Stimulated activated CD8-positive, alpha-beta memory T cell treated with anti-CD3 and anti-CD28 coated beads, Interleukin-15, amount 100 ng/mL, for 4 hours (primary cell): Measurements from ENCODE around the gene SEC14L3.

Source experiments
- DNase-seq, 2 donors: peaks; one replicate each; pipeline ENCODE4 v3.0.0-alpha.2; 2020; ENCODE audit warnings: low read depth in 2 of 2

Gene SEC14L3

GRCh38 chr22:30444632-30445437 lies 27.0 kb downstream of the SEC14L3 start:
- DNase-seq, result no peak

DNA sequence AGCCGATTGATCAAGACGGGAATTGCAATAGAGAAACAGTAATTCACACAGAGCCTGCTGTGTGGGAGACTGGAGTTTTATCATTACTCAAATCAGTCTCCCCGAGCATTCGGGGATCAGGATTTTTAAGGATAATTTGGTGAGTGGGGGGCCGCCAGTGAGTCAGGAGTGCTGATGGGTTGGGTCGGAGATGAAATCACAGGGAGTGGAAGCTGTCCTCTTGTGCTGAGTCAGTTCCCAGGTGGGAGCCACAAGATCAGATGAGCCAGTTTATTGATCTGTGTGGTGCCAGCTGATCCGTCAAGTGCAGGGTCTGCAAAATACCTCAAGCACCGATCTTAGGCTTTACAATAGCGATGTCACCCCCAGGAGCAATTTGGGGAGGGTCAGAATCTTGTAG lies 30.7 kb downstream of the SEC14L3 start:
- DNase-seq, result no peak

GRCh38 chr22:30439836-30440235 lies 32.0 kb downstream of the SEC14L3 start:
- no peak for DNase-seq

DNA sequence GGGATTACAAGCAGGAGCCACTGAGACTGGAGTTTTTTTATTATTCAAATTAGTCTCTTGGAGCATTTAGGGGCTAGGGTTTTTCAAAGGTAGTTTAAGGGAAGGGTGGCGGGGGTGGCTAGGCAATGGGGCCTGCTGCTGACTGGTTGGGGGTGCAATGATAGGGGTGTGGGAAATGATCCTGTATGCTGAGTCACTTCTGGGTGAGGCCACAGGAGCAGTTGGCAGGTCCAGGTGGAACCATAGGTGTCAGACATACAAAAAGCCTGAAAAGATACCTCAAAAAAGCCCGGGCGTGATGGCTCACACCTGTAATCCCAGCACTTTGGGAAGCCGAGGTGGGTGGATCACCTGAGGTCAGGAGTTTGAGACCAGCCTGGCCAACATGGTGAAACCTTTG lies 32.6 kb downstream of the SEC14L3 start:
- no peak for DNase-seq

GRCh38 chr22:30438559-30438958 lies 33.3 kb downstream of the SEC14L3 start:
- no peak for DNase-seq

DNA sequence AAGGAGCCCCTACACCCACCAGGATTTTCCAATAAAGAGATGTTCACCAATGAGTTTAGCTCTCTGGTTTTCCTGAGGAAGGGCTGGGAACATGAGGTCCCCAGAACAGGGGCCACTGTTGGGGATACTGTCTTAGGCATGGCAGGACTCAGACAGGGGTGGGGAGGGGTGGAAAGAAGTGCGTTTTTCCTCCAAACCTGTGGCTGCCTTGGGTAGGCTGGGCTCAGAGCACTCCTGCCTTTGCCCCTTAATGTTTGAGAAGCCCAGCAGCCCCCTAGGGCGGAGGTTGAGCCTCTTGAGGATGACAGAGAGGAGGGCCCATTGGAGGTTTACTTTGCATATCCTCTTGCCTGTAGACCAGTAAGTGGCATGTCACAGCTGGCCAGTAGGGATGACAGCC lies 35.6 kb downstream of the SEC14L3 start:
- DNase-seq, result no peak

- peak; percentile 57 to 73 for DNase-seq
These were observed 36.1 kb downstream of the SEC14L3 start for GRCh38 chr22:30435674-30436126.

DNA sequence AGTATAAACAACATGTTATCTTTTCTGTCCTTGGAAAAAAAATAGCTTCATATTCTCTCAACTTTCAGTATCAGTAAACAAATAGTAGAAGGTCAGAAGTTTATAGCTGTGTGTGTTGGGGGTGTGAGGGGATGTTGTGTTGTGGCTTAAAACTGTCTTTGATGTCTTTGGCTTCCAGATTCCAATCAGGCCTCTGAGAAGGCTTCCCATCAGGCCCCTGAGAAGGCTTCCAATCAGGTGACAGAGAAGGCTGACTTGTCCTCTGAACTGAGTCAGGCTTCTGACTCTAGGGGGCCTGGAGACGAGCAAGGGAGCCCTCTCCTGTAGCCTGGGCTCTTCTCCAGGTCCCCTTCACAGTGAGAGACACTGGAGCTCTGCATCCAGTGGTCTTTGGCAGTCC lies 37.0 kb downstream of the SEC14L3 start:
- no peak for DNase-seq

DNA sequence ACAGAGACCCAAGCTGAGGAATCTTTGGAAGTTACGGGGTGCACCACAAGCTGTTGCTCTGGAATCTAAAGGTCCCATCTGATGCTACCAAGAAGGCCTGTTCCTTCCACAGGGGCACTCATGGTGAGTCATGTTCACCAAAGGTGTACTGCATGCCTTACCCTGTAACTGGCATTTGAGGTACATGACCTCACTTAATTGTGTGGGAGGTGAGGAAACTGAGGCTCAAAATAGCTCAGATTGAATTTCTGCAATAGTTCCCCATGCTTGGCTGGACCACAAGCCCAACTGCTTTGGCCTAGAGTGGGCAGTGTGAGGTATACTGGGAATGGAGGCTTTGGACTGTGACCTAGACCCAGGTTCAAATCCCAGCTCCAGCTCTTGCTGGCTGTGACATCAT lies 38.0 kb downstream of the SEC14L3 start:
- DNase-seq, result no peak

DNA sequence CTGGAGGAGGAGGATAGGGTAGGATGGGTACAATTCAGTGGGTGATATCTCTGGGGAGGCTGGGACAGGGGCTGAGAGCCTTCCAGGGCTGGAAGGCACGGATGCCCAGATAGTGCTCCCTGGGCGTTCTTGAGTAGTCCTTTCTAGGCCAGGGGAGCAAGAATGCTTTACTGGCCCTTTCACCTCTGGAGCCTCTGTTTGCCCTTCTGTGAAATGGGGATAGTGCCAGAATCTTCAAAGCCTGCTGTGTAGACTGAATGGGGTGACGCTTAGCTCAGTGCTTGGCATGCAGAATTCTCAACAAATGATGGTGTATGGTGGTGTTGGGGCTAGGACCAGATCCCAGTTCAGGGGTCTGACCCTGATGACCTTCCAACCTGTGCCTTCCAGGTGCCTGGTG lies 38.6 kb downstream of the SEC14L3 start:
- DNase-seq, result no peak

DNA sequence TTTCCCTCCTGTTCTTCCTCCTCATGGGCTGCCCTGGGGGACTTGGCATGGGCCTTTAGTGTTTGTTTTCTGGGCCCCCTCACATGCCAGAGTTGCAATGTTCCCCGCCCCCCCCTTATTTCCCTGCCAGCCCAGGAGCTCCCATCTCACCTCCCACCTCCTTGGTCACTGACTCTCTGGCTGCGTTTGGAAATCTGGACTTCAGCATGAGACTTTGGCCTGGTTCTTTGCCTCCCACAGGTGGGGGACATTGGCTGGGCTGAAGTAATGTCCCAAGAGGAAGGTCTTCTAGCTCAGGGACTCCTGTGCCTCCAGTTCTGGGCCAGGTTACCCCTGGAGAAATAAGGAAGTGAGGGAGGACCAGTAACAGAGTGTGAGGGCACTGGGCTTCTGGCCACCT lies 39.3 kb downstream of the SEC14L3 start:
- DNase-seq, result no peak

DNA sequence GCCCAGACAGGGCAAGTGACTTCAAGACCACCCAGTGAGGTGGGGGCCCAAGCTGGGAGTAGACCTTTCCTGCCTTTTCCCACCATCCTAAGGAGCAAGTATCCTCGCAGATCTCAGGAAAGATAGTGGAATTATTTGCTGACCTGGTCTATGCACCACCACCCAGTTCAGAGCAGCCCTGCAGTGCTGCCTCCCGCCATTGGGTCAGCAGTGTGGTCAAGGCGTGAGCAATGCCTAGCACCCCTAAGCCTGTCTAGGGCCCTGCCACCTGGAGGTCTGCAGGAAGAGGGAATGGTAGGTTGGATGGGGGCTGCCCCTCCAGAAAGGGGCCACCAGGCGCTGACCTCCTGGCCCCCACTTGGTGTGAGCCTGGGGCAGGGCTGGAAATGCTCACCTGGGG lies 39.7 kb downstream of the SEC14L3 start:
- DNase-seq, result no peak

- DNase-seq, result no peak
These were observed 40.9 kb downstream of the SEC14L3 start for GRCh38 chr22:30430933-30431332.

- DNase-seq, result no peak
These were observed 41.9 kb downstream of the SEC14L3 start for GRCh38 chr22:30429887-30430286.

GRCh38 chr22:30427871-30428270 lies 43.9 kb downstream of the SEC14L3 start:
- DNase-seq, result no peak

- peak; percentile 67 to 79 for DNase-seq
These were observed 45.1 kb downstream of the SEC14L3 start for GRCh38 chr22:30426388-30427353.

GRCh38 chr22:30425616-30426387 lies 46.0 kb downstream of the SEC14L3 start, which contains the start of gene MTFP1:
Gene MTFP1 (plus strand): TSS chr22:30425768. CDS start chr22:30425880, 112 bp downstream.
- peak in 1 of 2 donors; percentile 37 for DNase-seq

DNA sequence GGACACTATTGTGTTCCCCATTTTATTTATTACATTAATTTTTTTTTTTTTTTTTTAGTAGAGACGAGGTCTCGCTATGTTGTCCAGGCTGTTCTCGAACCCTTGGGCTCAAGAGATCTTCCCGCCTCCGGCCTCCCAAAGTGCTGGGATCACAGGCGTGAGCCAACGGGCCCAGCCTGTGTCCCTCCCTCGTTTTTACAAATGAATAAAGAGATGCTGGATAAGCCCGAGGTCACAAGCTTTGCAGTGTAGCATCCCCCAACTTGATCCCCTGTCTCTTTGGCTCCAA lies 46.5 kb downstream of the SEC14L3 start:
- no peak for DNase-seq

DNA sequence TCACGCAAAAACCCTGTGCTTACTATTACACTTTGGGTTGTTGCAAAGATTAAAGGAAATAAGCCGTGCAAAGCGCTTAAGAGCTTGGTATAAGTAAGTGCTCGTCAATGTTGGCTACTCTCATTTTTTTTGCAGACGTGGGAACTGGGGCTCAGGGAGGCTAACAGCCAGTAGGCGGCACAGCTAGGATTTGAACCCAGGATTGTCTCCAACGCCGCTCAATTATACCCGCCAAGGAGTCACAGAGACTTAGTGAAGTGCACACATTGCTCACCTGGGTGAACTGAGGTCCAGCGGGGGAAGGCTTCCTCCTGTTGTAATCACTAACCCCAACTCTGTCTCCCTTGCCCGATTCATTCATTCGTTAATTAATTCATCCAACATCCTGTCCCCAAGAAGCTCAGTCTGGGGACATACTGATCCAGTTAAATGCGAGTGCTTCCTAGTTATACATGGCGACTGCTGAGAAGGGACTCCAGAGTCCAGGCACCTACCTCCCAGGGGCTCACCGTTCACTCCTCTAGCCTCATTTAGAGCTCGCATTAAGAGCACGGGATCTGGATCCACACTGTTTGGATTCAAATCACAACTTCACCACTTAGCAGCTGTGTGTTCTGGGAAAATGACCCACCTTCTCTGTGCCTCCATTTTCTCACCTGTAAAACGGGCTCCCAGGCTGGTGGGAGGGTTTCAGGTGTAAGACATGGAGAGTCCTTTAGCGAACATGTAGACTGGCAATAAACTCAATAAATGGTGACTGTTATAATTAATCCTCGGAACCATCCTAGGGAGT lies 47.1 kb downstream of the SEC14L3 start:
- DNase-seq, result no peak

- peak; percentile 94 to 98 for DNase-seq
These were observed 47.8 kb downstream of the SEC14L3 start for GRCh38 chr22:30423959-30424533.
